ENCODE measurements around the gene FOSL1.

The FOSL1 gene

GRCh38 chr11:65900125-65900898 is at the start of gene FOSL1:
TSS of gene FOSL1 (minus strand) at chr11:65900388. CDS start at chr11:65900339, 49 bp downstream.
- DNase-seq: peak; percentile 98

- DNase-seq: no peak
These were observed 47.5 kb upstream of the FOSL1 start for GRCh38 chr11:65947603-65948125.

- DNase-seq: no peak
These were observed 46.9 kb upstream of the FOSL1 start for GRCh38 chr11:65947133-65947532.

GRCh38 chr11:65946655-65947054 is 46.5 kb upstream of the FOSL1 start:
- DNase-seq: no peak

- DNase-seq: no peak
These were observed 45.9 kb upstream of the FOSL1 start for GRCh38 chr11:65945941-65946558.

DNA sequence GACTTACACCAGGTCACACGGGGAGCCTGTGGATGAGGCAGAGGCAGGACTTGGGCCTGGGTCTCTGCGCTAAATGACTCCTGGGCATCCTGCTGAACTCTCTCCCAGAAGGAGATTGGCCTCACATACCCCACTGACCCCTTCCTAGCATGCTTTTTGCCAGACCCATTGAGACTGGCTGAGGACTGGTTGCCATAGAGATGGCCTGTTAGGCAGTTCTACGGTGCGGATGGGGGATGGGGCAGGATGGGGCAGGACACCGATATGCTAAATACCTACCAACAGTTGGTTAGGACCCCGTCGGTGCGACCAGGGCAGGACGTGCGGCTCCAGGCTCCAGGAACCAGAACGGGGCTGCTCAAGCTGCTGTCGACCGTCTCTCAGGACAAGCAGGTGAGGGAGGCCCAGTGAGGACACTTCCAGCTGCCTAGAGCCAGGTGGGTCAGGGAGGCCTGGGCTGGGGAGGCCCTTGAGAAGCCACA is 45.3 kb upstream of the FOSL1 start, which contains the start of gene TSGA10IP:
Gene TSGA10IP (plus strand): TSS at position 51 of the 482 bp plus-strand sequence. CDS start 196 bp downstream, at position 247.
- no peak for DNase-seq

DNA sequence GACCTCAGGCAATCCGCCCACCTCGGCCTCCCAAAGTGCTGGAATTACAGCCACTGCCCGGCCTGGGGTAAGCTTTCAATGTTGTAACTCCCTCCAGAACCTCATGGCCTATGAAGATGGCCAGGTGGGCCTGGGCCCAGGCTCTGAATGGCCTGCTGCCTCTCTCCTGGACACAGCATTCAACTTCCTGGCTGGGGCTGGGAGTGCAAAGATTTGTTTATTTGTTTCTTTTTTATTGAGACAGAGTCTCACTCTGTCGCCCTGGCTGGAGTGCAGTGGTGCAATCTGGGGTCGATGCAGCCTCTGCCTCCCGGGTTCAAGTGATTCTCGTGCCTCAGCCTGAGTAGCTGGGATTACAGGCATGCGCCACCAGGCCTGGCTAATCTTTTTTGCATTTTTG is 44.6 kb upstream of the FOSL1 start:
- no peak for DNase-seq

DNA sequence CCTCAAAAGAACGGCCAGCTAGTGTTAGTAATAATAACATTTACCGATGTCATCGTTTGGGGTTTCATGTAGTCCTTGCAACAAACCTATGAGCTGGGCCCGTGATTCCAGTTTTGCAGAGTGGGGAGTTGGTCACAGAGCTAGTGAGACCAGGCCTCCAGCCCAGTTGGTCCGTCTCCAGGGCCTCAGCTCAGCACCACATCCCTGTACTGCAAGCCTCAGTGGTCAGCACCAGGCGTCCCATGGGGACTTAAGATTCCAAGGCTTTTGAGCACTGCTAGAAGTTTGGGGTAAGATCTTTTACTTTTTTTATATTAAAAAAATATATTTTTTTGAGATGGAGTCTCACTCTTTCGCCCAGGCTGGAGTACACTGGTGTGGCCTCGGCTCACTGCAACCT is 44.0 kb upstream of the FOSL1 start:
- no peak for DNase-seq

DNA sequence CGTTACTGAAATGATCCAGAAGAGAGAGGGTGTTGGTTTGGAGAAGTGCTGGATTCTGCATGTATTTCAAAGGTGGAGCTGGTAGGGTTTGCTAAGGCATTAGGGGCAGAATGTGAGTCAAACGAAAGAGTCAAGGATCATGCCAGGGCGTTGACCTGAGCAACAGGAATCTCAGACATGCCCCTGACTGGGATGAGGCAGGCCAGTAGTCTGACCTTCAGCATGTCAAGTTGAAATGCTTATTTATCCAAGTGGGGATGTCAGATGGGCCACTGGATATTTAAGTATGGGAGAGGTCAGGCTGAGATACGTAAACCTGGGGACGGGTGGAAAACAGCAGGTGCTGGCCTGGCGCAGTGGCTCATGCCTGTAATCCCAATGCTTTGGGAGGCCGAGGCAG is 42.3 kb upstream of the FOSL1 start:
- no peak for DNase-seq

DNA sequence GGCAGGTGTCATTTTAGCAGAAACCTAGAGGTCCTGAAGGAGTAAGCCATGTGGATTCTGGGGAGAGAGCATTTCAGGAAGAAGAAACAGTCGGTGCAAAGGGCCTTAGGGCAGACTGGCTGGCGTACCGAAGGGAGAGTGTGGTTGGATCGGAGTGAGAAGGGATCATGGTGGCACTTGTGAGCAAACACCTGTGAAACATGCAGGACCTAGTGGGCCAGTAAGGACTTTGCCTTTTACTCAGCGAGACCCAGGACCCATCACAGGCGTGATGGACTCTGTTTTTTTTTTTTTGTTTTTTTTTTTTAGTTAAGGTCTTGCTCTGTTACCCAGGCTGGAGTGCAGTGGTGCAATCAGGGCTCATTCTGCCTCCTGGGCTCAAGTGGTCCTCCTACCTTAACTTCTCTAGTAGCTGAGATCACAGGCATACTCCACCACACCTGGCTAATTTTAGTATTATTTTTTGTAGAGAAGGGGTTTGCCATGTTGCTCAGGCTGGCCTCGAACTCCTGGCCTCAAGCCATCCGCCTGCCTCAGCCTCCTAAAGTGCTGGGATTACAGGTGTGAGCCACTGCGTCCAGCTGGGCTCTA is 41.6 kb upstream of the FOSL1 start:
- no peak for DNase-seq

DNA sequence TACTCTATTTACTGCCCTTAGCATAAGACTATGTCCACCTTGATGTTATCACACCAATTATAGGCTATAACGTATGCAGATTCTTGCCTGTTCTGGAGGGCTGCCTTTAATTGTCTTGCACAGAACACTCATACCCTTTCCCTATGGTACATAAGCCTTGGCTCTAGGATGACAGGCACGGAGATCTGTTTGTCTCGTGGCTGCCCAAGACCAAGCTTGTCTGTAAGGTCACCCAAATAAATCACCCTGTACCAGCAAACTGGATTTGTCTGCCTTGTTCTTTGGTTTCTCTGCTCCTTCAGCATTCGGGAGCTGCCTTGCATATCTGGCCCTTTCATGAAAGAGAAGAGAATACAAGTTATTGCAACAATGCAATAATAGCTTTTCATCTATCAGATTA is 37.6 kb upstream of the FOSL1 start:
- no peak for DNase-seq

DNA sequence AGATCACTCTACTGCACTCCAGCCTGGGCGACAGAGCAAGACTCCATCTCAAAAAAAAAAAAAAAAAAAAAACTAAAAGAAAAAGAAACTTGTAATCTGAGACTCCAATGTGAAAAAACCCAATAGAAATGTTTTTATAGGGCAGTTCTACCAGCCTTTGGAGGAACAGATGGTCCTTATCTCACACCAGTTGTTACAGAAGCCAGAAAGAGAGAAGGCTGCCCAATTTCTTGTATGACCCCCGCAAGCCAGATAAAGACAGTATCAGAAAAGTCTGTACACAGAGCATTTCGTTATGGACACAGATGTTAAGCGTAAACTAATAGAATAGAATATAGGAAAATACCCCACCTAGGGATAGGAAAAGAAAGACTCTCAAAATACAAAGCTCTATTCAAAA is 33.8 kb upstream of the FOSL1 start:
- DNase-seq: no peak

DNA sequence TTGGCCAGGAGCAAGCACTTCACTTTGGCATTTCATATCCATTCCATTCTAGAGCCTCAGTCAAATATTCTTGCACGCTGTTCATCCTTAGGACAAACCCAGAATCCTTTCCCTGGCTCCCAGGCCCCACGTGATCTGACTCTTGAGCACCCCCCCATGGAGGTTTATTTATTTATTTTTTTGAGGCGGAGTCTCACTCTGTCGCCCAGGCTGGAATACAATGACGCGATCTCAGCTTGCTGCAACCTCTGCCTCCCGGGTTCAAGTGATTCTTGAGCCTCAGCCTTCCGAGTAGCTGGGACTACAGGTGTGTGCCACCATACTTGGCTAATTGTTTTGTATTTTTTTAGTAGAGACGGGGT is 32.4 kb upstream of the FOSL1 start:
- no peak for DNase-seq

GRCh38 chr11:65931773-65932557 is 31.8 kb upstream of the FOSL1 start:
- no peak for DNase-seq

- DNase-seq: no peak
These were observed 28.5 kb upstream of the FOSL1 start for GRCh38 chr11:65928667-65929066.

DNA sequence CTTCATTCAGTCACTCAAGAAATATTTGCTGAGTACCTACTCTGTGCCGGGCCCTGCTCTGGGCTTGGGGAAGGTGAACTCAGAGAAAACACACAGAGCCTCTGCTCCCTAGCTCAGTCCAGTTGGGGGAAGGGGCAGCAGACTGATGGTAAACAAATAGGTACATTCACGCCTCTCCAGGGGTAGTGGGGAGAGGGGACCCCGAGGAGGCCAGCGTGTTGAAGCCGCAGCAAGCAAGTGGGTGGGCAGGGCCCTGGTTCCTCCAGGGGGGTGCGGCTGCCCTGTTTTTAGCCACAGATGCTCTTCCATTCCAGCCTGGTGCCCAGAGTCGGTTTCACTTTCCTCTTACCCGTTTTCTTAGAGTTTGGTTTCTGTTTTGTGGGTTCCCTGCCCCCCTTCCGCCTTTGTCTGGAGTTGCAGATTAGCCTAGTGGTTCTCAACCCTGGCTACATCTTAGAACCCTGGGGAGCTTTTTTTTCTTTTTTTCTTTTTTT is 27.8 kb upstream of the FOSL1 start:
- peak; percentile 79 for DNase-seq

GRCh38 chr11:65925397-65925796 is 25.2 kb upstream of the FOSL1 start:
- DNase-seq: no peak

DNA sequence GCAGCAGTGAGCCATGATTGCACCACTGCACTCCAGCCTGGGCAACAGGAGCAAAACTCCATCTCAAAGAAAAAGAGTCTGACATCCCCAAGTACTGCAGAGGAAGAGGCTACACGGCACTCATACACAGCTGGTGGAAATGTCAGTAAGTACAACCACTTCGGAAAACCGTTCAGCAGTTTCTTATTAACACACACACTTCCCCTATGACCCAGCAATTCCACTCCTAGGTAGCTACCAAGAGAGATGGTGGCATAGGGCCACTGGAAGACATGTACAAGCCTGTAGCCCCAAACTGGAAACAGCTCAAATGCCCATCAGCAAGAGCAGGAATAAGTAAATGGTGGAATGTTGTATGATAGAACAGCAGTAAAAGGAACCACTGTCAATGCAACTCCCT is 22.4 kb upstream of the FOSL1 start:
- DNase-seq: no peak

- DNase-seq: no peak
These were observed 21.7 kb upstream of the FOSL1 start for GRCh38 chr11:65921876-65922275.

DNA sequence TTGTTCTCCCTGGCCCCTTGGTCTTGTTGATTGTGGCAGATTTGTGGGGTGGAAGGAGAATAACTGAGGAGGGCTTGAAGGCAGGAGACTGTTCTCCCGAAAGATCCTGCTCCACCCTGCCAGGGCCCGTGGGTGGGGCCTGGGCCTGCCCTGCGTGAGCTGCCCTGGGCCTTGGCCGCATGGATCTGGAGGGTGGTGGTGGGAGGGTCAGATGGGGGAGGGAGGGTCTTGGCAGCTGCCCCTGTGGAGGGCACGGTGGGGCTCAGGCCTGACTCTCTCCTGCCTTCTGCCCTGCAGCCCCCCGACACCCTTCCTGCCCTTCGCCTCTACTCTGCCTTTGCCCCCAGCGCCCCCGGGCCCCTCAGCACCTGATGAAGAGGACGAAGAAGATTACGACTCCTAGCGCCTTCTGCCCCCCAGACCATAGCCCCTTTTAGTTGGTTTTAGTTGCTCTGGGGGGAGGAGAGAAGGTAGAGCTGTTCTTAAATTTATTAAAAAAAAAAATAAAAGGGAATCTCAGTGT is 20.9 kb upstream of the FOSL1 start:
- DNase-seq: no peak

GRCh38 chr11:65920372-65920802 is 20.2 kb upstream of the FOSL1 start:
- DNase-seq: no peak

DNA sequence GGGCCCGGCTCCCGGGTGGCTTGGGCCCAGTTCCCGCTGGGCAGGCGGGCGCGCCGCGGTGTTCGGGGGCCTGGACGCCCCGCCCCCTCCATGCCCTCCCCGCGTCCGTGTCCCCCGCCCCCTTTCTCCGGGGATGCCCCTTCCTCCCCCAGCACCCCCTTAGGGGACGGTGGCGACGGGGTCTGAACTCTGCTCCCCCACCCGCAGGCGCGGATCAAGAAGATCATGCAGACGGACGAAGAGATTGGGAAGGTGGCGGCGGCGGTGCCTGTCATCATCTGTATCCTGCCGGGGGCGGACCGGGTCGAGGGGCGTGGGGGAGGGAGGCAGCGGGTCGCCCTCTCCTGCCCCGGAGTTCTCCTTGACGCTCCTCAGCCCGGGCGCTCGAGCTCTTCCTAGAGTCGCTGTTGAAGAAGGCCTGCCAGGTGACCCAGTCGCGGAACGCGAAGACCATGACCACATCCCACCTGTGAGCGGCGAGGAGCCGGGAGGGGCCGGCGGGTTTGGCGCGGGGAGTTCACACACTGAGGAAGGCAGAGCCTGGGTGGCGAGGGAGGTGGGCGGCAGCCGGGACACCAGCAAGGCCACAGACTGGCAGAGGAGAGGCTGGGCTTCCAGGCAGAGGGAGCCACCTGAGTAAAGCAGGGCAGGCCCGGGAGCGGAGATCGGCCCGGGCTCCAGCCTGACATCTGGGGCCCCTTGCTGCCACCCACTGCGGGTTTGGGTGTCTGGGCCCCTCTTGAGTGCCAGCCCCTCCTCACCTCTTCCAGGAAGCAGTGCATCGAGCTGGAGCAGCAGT is 19.6 kb upstream of the FOSL1 start:
- DNase-seq: peak; percentile 75

Data from stimulated activated CD4-positive, alpha-beta T cell treated with anti-CD3 and anti-CD28 coated beads, Interleukin-15, amount 100 ng/mL, for 24 hours (primary cell).